Activated naive CD8-positive, alpha-beta T cell treated with anti-CD3 and anti-CD28 coated beads for 36 hours (primary cell): ENCODE measurements around the gene ANKRD52. TPM values are rescaled to one million over a fixed set of nuclear protein-coding genes. Genes with fewer than 3 reads are reported as not detected.
A peak's percentile ranks its signal among the peaks of the same experiment; 100 is the strongest.

ENCODE experiments used
- DNase-seq: peaks from one replicate; pipeline ENCODE4 v3.0.0; 2021
- H3K27ac Mint-ChIP-seq: one replicate; pipeline ENCODE4 v1.8.0; 2022; ENCODE audit warnings: mild to moderate bottlenecking, moderate library complexity, mixed read lengths
- H3K27me3 Mint-ChIP-seq: one replicate; pipeline ENCODE4 v1.8.0; 2022; ENCODE audit warnings: mild to moderate bottlenecking, mixed read lengths
- H3K36me3 Mint-ChIP-seq: one replicate; pipeline ENCODE4 v1.8.0; 2021; ENCODE audit warnings: mild to moderate bottlenecking, mixed read lengths
- H3K4me1 Mint-ChIP-seq: one replicate; pipeline ENCODE4 v1.8.0; 2021; ENCODE audit warnings: mixed read lengths
- H3K4me3 Mint-ChIP-seq: one replicate; pipeline ENCODE4 v1.8.0; 2022; ENCODE audit warnings: mild to moderate bottlenecking, moderate library complexity, mixed read lengths
- H3K9me3 Mint-ChIP-seq: one replicate; pipeline ENCODE4 v1.8.0; 2022; ENCODE audit warnings: mixed read lengths
- total RNA-seq, 2 experiments: library from RNA; stranded (reverse); gene quantifications; one replicate each; pipeline ENCODE4 v1.2.3, GENCODE V29; 2021

The ANKRD52 gene
- total RNA-seq, 2 experiments from 2014 or later = 41.9 to 47.0 TPM

- peaks cover 20% of the 10 kb centered on the region for H3K4me1 Mint-ChIP-seq
- no peak for DNase-seq
- H3K27ac Mint-ChIP-seq = no peak overlapping the region
- H3K36me3 Mint-ChIP-seq = peaks cover 3% of the 10 kb centered on the region
- no peaks in the 10 kb centered on the region for H3K27me3 Mint-ChIP-seq
- H3K9me3 Mint-ChIP-seq = no peaks in the 10 kb centered on the region
- H3K4me3 Mint-ChIP-seq = no peak overlapping the region
These were observed 2.7 kb upstream of the ANKRD52 start for GRCh38 chr12:56260921-56261320.

DNA sequence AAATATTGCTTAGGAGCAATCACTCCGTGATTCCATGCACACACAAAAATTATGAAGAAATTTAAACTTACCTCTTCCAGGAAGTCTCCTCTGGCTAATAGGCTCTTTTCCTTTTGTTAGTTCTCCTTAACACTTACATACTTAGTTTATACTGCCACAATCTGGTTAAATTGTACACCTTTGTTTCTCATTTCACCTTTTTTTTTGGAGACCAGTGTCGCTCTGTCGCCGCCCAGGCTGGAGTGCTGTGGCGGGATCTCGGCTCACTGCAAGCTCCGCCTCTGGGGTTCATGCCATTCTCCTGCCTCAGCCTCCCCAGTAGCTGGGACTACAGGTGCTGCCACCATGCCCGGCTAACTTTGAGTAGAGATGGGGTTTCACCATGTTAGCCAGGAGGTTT is 2.2 kb upstream of the ANKRD52 start:
- peaks cover 17% of the 10 kb centered on the region for H3K4me1 Mint-ChIP-seq
- no peaks in the 10 kb centered on the region for H3K9me3 Mint-ChIP-seq
- no peaks in the 10 kb centered on the region for H3K27me3 Mint-ChIP-seq
- no peak overlapping the region for H3K4me3 Mint-ChIP-seq
- H3K36me3 Mint-ChIP-seq = peaks cover 3% of the 10 kb centered on the region
- DNase-seq = no peak
- no peak overlapping the region for H3K27ac Mint-ChIP-seq

DNA sequence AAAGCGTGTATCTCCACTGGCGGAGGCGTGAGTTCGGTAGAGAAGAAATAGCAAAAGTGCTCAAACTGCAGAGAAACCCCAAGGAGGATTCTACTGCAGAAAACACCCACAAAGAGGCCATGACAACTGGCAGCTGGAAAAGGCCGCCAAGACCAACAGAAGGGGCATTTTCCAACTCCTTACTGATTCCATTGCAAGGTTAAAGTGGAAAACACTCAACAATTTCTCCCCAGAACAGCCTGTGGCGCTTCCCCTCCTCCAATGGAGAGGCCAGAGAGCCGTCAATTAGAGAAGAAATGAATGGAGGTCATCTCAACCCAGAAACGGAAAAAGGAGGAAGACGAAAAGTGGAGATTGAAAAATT is 618 bp upstream of the ANKRD52 start:
- H3K9me3 Mint-ChIP-seq = no peaks in the 10 kb centered on the region
- peak overlapping the region; percentile 93 for H3K4me3 Mint-ChIP-seq
- DNase-seq = no peak
- H3K27ac Mint-ChIP-seq = peak overlapping the region; percentile 88
- H3K4me1 Mint-ChIP-seq = peaks cover 17% of the 10 kb centered on the region
- H3K27me3 Mint-ChIP-seq = no peaks in the 10 kb centered on the region
- H3K36me3 Mint-ChIP-seq = peaks cover 5% of the 10 kb centered on the region

DNA sequence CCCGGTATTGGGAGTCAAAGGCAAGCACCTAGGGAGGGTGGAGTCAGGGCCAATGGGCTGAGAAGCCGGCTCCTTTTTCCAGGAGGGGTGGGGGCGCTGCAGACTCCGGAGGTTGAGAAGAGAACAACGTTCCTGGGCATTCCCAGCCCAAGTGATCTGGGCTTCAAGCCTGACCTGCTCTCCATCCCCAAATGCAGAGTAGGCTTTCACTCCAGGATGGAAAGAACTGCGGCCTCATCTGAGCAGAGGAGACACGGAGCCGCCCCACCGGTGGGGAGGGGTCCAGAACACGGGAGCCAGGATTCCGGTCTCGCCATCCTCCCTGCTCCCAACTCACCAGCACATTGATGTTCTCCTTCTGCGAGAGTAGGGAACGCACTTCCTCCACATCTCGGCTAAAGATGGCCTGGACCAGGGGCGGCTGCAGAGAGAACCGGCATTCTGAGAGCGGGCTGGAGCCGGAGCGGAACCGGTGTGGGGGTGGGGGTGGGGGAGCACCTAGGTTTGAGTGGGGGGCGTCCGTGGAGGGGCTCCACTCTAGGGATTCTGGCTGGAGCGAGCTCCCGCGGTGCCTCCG is 605 bp downstream of the ANKRD52 start:
- Mint-ChIP-seq H3K4me3 (peak overlapping the region; percentile 88), H3K27ac (peak overlapping the region; percentile 74)
- DNase-seq = peak; percentile 13

GRCh38 chr12:56257071-56257470 is 1.1 kb downstream of the ANKRD52 start:
- Mint-ChIP-seq H3K27ac (no peak overlapping the region), H3K36me3 (peaks cover 9% of the 10 kb centered on the region), H3K4me3 (peak overlapping the region; percentile 88), H3K4me1 (peaks cover 17% of the 10 kb centered on the region), H3K27me3 (no peaks in the 10 kb centered on the region), H3K9me3 (no peaks in the 10 kb centered on the region)
- DNase-seq = no peak

More for the DNA sequence above, 605 bp downstream of the ANKRD52 start:
- Mint-ChIP-seq H3K4me1 (peaks cover 17% of the 10 kb centered on the region), H3K36me3 (peaks cover 9% of the 10 kb centered on the region), H3K27me3 (no peaks in the 10 kb centered on the region), H3K9me3 (no peaks in the 10 kb centered on the region)

DNA sequence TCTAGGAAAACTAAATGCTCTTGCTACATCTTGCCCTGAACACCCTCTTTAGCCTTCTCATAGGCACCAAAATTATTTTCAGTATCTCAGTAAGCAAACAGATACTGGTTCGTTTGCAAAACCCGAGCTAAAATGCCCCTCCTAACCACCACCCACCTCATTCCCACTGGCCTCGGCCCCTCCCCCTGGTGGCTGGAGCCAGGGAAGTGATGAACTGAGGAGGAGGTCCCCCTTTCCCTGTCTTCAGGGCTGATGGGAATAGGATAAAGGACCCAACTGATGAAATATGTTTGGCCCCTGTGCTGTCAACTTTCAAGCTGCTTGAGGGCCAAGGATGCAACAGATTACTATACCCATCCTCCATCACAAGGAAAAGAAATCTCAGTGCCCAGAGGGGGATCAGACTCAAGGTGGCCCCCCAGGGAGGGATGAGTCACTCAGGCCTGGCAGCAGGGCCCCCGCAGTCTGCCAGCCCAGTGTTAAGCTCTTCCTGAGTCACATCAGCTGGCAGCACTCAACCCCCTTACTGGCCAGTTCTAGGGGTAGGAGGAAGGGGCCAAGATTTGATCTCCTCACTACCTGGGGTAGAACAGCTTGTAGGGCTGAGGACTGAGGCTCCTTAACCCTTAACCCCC is 1.7 kb downstream of the ANKRD52 start:
- Mint-ChIP-seq H3K27ac (peak overlapping the region; percentile 26), H3K4me3 (peak overlapping the region; percentile 88), H3K4me1 (peaks cover 17% of the 10 kb centered on the region), H3K36me3 (peaks cover 14% of the 10 kb centered on the region), H3K27me3 (no peaks in the 10 kb centered on the region), H3K9me3 (no peaks in the 10 kb centered on the region)
- no peak for DNase-seq

GRCh38 chr12:56255671-56256070 is 2.5 kb downstream of the ANKRD52 start:
- H3K36me3 Mint-ChIP-seq = peaks cover 14% of the 10 kb centered on the region
- no peak overlapping the region for H3K4me3 Mint-ChIP-seq
- no peak overlapping the region for H3K27ac Mint-ChIP-seq

DNA sequence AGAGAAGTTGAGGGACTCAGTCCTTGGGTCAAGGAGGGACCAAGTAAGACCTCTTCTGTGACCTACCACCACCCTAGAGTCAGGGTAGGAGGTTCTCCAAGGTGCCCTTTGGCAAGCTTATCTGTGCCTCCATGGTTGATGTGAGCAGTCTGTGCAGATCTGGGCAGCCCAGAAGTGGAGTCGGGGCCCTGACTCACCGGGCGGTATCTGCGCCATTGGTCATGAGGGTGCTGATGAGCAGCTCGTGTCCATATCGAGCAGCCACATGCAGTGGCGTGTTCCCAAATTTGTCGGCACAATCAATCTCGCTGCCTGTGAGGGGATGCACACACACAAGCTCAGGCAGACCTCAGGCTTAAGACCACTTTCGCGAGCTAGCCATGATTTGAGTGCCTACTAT is 5.1 kb downstream of the ANKRD52 start:
- Mint-ChIP-seq H3K4me3 (no peak overlapping the region), H3K4me1 (peaks cover 11% of the 10 kb centered on the region), H3K27ac (no peak overlapping the region), H3K36me3 (peaks cover 17% of the 10 kb centered on the region), H3K9me3 (no peaks in the 10 kb centered on the region), H3K27me3 (no peaks in the 10 kb centered on the region)
- DNase-seq = no peak

More at GRCh38 chr12:56255671-56256070, 2.5 kb downstream of the ANKRD52 start:
- DNase-seq = no peak
- peaks cover 17% of the 10 kb centered on the region for H3K4me1 Mint-ChIP-seq
- no peaks in the 10 kb centered on the region for H3K27me3 Mint-ChIP-seq
- no peaks in the 10 kb centered on the region for H3K9me3 Mint-ChIP-seq

GRCh38 chr12:56252649-56253048 is 5.5 kb downstream of the ANKRD52 start:
- DNase-seq = no peak
- no peak overlapping the region for H3K4me3 Mint-ChIP-seq
- peaks cover 17% of the 10 kb centered on the region for H3K36me3 Mint-ChIP-seq
- H3K4me1 Mint-ChIP-seq = peaks cover 11% of the 10 kb centered on the region
- H3K9me3 Mint-ChIP-seq = no peaks in the 10 kb centered on the region
- no peak overlapping the region for H3K27ac Mint-ChIP-seq
- H3K27me3 Mint-ChIP-seq = no peaks in the 10 kb centered on the region

DNA sequence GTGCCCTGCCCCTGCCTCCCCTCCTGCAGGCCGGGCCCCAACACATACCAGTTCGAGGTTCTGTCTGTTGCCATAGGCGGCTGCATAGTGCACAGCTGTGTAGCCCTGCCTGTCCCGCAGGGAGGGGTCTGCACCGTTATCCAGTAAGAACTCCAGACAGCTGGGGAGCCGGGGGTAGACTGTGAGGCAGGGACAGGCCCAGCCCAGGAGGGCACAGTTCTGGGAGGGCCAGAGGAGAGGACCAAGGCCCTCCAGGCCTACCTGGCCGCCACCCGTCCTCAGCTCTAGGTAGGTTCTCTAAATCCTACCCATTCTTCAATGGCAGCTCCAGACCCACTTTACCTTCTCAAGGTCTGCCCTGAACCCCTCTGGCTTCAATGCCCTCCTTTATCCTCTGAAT is 9.5 kb downstream of the ANKRD52 start:
- Mint-ChIP-seq H3K27me3 (no peaks in the 10 kb centered on the region), H3K36me3 (peaks cover 14% of the 10 kb centered on the region), H3K4me3 (no peak overlapping the region), H3K27ac (no peak overlapping the region), H3K4me1 (no peaks in the 10 kb centered on the region), H3K9me3 (no peaks in the 10 kb centered on the region)
- no peak for DNase-seq

GRCh38 chr12:56247923-56248322 is 10.3 kb downstream of the ANKRD52 start:
- no peak overlapping the region for H3K4me3 Mint-ChIP-seq
- DNase-seq = no peak
- no peaks in the 10 kb centered on the region for H3K9me3 Mint-ChIP-seq
- H3K4me1 Mint-ChIP-seq = no peaks in the 10 kb centered on the region
- H3K27me3 Mint-ChIP-seq = no peaks in the 10 kb centered on the region
- H3K36me3 Mint-ChIP-seq = peaks cover 11% of the 10 kb centered on the region
- no peak overlapping the region for H3K27ac Mint-ChIP-seq

DNA sequence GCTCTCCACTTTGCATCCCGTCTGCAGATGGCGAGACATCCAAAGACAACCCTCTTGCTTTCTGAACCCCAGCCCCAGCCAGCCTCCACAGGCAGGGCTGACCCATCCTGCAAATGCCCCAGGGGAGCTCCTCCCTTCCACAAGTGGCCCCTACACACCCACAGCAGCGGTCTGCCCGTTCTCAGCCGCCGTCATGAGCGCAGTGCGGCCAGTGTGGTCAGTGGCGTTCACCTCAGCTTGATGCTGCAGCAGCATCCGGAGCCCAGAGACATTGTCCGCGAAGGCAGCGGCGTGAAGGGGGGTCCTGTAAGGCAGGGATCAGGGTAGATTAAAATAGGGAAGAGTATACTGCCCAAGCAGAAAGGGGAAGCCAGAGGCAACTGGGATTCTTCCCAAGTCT is 13.7 kb downstream of the ANKRD52 start:
- H3K27ac Mint-ChIP-seq = no peak overlapping the region

GRCh38 chr12:56243731-56244181 is 14.4 kb downstream of the ANKRD52 start:
- Mint-ChIP-seq H3K36me3 (peaks cover 4% of the 10 kb centered on the region), H3K9me3 (no peaks in the 10 kb centered on the region), H3K4me3 (no peak overlapping the region), H3K27me3 (no peaks in the 10 kb centered on the region), H3K27ac (no peak overlapping the region), H3K4me1 (no peaks in the 10 kb centered on the region)
- no peak for DNase-seq

More for the DNA sequence above, 13.7 kb downstream of the ANKRD52 start:
- Mint-ChIP-seq H3K27me3 (no peaks in the 10 kb centered on the region), H3K4me3 (no peak overlapping the region), H3K9me3 (no peaks in the 10 kb centered on the region), H3K4me1 (no peaks in the 10 kb centered on the region), H3K36me3 (peaks cover 7% of the 10 kb centered on the region)
- no peak for DNase-seq

GRCh38 chr12:56242986-56243385 is 15.2 kb downstream of the ANKRD52 start:
- Mint-ChIP-seq H3K27me3 (no peaks in the 10 kb centered on the region), H3K27ac (no peak overlapping the region), H3K4me1 (no peaks in the 10 kb centered on the region), H3K36me3 (peaks cover 4% of the 10 kb centered on the region), H3K9me3 (no peaks in the 10 kb centered on the region), H3K4me3 (no peak overlapping the region)
- DNase-seq = no peak

GRCh38 chr12:56241424-56242303 is 16.5 kb downstream of the ANKRD52 start:
- H3K27me3 Mint-ChIP-seq = no peaks in the 10 kb centered on the region
- H3K4me3 Mint-ChIP-seq = no peak overlapping the region
- H3K27ac Mint-ChIP-seq = no peak overlapping the region
- peaks cover 4% of the 10 kb centered on the region for H3K36me3 Mint-ChIP-seq
- DNase-seq = no peak
- H3K4me1 Mint-ChIP-seq = no peaks in the 10 kb centered on the region
- H3K9me3 Mint-ChIP-seq = no peaks in the 10 kb centered on the region
